PC-9 (cell line): ENCODE data around the gene FOXM1.

Experiments
- EZH2 ChIP-seq: fragments of 200-600 bp; sonication (generic); IDR thresholded peaks from 2 replicates; pipeline ENCODE4 v1.8.0; 2017; ENCODE audit warnings: antibody characterized with exemption, low read depth
- TF ChIP-seq, protein P1 (sequence below): fragments of 200-600 bp; sonication (generic); conservative IDR thresholded peaks from 2 replicates; pipeline ENCODE4 v1.6.1; 2017; ENCODE audit warnings: mixed run types, antibody characterized with exemption, mild to moderate bottlenecking, moderate library complexity

DNA sequence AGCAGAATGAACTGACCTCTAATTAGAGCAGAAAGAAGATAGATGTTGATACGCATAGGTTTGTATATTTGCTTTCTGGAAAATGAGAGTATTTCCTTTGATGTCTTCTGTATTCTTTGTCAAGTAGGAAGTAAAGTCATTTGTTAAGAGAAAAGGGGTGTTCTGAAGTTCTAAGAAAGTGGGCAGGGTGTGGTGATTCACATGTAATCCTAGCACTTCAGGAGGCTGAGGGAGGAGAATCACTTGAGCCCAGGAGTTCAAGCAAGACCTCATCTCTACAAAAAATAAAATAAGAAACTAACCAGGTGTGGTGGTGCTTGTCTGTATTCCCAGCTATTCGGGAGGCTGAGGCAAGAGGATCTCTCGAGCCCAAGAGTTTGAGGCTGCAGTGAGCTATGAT is 2.9 kb upstream of the FOXM1 start:
- no peak for TF ChIP-seq EZH2
- TF ChIP-seq, protein P1, sequence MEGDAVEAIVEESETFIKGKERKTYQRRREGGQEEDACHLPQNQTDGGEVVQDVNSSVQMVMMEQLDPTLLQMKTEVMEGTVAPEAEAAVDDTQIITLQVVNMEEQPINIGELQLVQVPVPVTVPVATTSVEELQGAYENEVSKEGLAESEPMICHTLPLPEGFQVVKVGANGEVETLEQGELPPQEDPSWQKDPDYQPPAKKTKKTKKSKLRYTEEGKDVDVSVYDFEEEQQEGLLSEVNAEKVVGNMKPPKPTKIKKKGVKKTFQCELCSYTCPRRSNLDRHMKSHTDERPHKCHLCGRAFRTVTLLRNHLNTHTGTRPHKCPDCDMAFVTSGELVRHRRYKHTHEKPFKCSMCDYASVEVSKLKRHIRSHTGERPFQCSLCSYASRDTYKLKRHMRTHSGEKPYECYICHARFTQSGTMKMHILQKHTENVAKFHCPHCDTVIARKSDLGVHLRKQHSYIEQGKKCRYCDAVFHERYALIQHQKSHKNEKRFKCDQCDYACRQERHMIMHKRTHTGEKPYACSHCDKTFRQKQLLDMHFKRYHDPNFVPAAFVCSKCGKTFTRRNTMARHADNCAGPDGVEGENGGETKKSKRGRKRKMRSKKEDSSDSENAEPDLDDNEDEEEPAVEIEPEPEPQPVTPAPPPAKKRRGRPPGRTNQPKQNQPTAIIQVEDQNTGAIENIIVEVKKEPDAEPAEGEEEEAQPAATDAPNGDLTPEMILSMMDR = no peak
